Measurements from ENCODE around the gene RAB11FIP4. TPM values are rescaled to one million over a fixed set of nuclear protein-coding genes. Genes with fewer than 3 reads are reported as not detected.

RAB11FIP4 gene
- total and polyA plus RNA-seq, 12 donors = 1.6 to 13.9 (median 8.4) TPM

DNA sequence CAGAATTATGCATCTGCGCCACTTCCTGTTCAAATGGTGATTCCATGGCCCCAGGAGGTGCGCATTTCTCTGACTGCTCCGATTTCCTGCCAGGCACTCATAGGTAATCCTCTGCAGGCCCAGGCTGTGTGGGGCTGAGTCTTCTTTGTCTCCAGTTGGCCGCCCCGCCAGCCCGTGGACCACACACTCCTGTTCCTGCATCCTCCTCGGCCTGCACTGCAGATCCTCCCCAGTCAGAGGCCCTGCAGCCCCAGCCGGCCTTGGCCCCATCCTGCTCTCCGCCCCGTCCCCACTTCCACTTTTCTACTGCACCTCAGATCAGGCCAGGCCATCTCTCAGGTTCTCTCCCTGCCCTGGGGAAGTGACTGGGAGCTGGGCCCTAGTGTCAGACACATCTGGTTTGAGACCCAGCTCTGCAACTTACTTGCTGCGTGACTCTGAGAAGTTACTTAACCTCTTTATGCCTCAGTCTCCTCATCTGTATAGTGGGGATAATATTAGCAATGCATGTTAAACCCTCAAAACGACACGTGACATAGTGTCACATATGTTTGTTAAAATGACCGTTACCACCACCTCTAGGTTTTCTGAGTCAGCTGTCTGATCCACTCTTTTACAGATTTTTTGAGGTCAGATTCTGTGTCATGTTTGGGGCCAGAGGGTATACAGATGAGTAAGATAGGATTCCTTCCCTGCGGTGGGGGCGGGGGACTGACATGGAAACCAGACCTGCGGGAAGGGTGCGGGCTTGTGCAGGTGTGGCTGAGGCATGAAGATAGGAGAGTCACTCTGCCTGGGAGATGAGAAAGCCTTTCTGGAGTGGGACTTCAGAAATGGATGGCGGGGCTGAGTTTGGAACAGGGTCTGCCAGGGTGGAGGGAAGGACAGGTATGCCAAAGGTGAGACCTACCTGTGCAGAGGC lies 12.8 kb downstream of the RAB11FIP4 start:
- TF ChIP-seq, protein P1, sequence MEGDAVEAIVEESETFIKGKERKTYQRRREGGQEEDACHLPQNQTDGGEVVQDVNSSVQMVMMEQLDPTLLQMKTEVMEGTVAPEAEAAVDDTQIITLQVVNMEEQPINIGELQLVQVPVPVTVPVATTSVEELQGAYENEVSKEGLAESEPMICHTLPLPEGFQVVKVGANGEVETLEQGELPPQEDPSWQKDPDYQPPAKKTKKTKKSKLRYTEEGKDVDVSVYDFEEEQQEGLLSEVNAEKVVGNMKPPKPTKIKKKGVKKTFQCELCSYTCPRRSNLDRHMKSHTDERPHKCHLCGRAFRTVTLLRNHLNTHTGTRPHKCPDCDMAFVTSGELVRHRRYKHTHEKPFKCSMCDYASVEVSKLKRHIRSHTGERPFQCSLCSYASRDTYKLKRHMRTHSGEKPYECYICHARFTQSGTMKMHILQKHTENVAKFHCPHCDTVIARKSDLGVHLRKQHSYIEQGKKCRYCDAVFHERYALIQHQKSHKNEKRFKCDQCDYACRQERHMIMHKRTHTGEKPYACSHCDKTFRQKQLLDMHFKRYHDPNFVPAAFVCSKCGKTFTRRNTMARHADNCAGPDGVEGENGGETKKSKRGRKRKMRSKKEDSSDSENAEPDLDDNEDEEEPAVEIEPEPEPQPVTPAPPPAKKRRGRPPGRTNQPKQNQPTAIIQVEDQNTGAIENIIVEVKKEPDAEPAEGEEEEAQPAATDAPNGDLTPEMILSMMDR (IDR thresholded peaks at IDR 0.05) = no peak
- no peak for DNase-seq
- Histone ChIP-seq H3K4me1 (no peaks in the 10 kb centered on the region), H3K9me3 (no peaks in the 10 kb centered on the region), H3K27ac (no peak overlapping the region), H3K36me3 (no peaks in the 10 kb centered on the region), H3K27me3 (peaks cover 0 to 9% (median 0%) of the 10 kb centered on the region in 7 donors), H3K4me3 (no peak overlapping the region)
- intact Hi-C loops (cut with DNase I) = no loop called here
- 83 to 85% methylated on average over 19 of the region's 19 CpGs for WGBS, 2 donors
- peak in 2 of 8 donors; percentile 35 to 36 for ATAC-seq

DNA sequence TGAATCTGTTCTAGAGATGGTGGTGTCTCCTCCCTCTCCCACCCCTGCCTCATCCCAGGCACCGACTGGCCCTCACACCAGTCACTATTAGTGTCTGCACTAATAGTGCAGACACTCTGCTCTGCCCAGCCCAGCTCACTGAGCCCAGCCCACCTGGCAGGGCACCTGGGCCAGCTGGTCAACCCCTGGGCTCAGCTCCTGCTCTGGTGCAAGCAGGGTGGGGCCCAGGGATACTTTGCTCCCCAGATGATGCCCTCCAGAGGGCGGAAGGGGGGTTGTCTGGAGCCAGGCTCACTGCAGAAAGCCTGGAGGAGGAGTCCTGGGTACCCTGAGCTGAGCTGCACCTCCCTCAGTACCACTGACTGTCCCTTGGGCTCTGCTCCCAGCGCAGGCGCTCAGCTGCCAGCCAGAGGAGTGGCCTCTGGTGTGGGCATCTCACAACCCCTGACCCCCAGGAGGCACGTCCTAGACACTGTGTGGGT lies 14.5 kb downstream of the RAB11FIP4 start:
- Histone ChIP-seq H3K4me1 (no peaks in the 10 kb centered on the region), H3K27me3 (peaks cover 0 to 5% (median 0%) of the 10 kb centered on the region in 7 donors), H3K4me3 (no peak overlapping the region), H3K9me3 (no peaks in the 10 kb centered on the region), H3K36me3 (no peaks in the 10 kb centered on the region), H3K27ac (no peak overlapping the region)
- DNase-seq (no peak), ATAC-seq (no peak)
- intact Hi-C loops (cut with DNase I) = no loop called here
- 58 to 67% methylated on average over 5 of the region's 5 CpGs for WGBS, 2 donors
- TF ChIP-seq, protein P1 (IDR thresholded peaks at IDR 0.05) = no peak

DNA sequence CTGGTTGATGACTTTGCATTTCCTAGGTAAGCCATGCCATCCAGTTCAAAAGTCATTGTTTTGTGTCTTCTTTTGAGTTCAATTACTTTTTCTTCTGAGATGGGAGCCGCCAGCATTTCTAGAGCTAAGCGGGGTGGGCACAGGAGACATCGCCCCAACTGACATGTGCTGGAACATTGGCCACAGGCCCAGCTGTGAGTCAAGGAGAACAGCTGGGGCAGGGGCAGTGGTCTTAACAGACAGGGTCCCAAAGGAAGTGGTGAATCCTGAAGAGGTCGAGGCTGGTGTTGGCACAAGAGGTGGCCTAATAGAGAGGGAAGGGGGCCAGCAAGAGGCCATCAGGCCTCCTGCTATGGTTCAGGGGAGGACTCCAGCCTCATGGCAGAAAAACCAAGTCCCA lies 17.1 kb downstream of the RAB11FIP4 start:
- H3K9me3 ChIP-seq = no peaks in the 10 kb centered on the region
- H3K27ac ChIP-seq = no peak overlapping the region
- 81 to 87% methylated on average over 4 of the region's 4 CpGs for WGBS, 2 donors
- ATAC-seq (no peak), DNase-seq (no peak)
- H3K4me3 ChIP-seq = no peak overlapping the region
- H3K36me3 ChIP-seq = no peaks in the 10 kb centered on the region
- peaks cover 0 to 5% (median 2%) of the 10 kb centered on the region in 9 donors for H3K4me1 ChIP-seq
- peaks cover 0 to 5% (median 0%) of the 10 kb centered on the region in 7 donors for H3K27me3 ChIP-seq
- TF ChIP-seq, protein P1 (IDR thresholded peaks at IDR 0.05) = no peak
- intact Hi-C loops (cut with DNase I) = no loop called here

DNA sequence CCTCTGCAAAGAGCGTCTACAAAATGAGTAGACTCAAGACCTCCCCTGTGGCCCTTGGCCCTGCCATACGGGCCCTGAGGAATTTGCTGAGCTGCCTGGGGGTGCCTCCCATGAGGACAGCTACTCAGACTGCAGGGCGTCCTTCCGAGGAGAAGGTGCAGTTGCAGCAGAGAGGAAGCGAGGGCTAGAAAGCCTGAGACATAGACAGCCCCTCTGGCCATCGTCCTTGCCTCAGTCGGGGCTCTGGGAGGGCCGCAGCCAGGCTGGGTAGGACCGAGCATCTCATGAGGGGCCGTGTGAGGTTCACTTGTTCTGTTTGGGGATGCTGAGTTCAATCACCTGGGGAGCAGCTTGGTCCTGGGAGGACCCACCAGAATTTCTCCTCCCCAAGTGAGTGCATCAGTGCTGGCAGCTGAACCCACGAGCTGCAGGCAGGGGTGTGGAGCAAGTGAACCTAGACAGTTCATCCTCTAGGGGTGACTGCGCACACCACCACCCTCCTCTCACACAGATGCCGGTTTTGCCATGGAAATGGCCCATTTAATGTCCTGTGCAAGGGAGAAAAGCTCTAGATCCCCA lies 20.3 kb downstream of the RAB11FIP4 start:
- H3K4me3 ChIP-seq = no peak overlapping the region
- peaks cover 0 to 22% (median 17%) of the 10 kb centered on the region in 9 donors for H3K4me1 ChIP-seq
- H3K27me3 ChIP-seq = peaks cover 0 to 5% (median 0%) of the 10 kb centered on the region in 7 donors
- no peaks in the 10 kb centered on the region for H3K9me3 ChIP-seq
- intact Hi-C loops (cut with DNase I) = no loop called here
- ATAC-seq (no peak), DNase-seq (no peak)
- TF ChIP-seq, protein P1 (IDR thresholded peaks at IDR 0.05) = no peak
- H3K27ac ChIP-seq = no peak overlapping the region
- WGBS, 2 donors = 84 to 89% methylated on average over 13 of the region's 13 CpGs
- H3K36me3 ChIP-seq = no peaks in the 10 kb centered on the region

Data from heart right ventricle (tissue), 16 donors.